ENCODE measurements around the gene DENND1B.
"Not testable (repeated sequence)": the region's sequence is repeated elsewhere in the genome, so short reads cannot be mapped to it uniquely, and the experiment has no call there.

Gene DENND1B

DNA sequence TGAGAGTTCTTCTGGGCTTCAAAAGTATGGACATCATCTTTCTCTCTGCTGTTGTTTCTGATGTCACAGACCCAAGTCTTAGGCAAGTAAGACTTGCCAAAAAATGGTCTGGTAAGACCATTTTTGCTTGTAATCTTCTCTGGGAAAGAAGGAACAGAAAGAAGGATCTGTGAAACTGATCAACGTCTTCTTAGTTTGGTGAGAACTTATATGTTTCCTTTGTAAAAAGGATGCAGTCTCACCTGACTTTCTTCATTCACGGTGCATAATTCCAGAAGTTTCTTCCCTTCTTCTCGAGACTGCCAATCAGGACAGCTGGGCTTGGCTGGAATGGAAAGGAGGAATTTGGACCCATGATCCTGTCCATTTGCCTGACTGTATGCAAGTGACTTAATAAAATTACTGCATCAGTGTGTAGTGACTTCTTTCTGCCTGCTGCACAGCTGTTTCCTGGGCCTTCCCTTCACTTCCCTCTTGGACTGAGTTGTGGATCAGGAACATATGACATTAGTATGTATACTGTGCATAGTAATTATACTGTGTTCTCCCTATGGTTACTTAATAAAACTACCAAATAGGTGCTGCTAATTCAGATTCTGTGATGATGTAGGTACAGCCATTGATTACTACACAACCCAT lies 7.6 kb upstream of the DENND1B start:
- no peak for DNase-seq (ENCODE audit: low read depth)

DNA sequence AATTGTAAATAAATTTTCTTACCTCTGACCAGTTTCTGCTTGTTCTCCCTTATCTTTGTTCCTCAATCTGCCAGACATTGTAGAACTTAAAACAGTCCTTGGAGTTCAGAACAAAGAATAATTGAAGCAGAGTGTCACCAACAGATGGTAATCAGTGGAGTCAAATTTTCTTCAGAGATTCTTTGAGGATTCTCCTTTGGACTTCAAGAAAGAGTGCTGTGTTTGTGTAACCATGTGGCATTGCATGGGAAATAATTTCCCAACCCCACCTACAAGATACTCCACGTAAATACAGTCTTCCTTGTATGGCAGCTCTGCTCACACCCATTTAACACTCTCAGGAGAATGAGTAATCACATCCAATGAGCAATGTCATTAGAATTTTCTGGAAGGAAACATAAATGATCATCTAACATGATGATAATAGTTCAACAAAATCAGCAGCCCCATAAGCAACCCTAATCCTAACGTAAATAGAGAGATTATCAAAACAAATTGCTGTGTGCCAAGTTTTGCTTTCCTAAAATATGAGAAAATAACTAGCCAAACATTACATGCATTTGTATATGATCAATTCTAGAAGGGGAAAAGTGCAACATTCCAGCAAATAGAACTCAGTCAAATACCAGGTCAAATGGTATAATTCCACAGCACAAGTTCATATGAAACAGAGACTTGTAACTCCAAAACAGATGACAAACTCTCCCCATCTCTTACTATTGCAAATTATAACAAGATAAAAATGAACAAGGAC lies 6.9 kb upstream of the DENND1B start:
- no peak for DNase-seq (ENCODE audit: low read depth)

DNA sequence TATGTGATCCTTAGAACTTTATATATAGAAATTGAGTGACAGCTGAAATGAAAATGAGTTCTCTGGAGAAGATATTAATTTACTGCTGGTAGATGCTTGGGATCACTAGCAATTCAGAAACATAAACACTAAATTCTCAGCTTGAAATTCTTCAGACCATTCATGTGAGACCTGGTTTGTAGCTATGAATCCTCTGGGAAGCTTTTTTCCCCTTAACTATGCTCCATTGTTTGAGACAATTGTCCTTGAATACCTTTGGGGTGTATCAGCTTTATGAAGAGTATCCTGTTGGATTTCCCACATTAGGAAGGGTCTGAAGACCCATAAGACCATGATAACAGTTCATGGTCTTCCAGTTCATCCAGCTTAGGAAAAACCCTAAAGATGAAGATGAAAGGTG lies 4.6 kb upstream of the DENND1B start:
- DNase-seq (ENCODE audit: low read depth) = no peak

DNA sequence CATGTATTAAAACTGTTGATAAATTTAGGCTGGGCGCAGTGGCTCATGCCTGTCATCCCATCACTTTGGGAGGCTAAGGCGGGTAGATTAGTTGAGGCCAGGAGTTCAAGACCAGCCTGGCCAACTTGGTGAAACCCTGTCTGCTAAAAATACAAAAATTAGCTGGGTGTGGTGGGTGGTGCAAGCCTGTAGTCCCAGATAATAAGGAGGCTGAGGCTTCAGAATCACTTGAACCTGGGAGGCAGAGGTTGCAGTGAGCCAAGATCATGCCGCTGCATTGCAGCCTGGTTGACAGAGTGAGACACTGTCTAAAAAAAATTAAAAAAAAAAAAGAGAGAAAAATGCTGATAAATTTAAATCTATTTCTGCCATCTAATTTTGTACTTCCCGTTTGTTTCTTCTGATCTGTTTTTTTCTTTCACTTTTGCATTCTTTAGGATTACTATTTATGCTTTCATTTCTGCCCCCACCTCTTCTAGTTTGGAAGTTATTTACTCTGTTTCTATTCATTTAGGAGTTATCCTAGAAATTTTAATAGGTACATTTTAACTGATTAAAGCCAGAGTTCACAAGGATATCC lies 3.2 kb upstream of the DENND1B start:
- DNase-seq (ENCODE audit: low read depth) = no peak

DNA sequence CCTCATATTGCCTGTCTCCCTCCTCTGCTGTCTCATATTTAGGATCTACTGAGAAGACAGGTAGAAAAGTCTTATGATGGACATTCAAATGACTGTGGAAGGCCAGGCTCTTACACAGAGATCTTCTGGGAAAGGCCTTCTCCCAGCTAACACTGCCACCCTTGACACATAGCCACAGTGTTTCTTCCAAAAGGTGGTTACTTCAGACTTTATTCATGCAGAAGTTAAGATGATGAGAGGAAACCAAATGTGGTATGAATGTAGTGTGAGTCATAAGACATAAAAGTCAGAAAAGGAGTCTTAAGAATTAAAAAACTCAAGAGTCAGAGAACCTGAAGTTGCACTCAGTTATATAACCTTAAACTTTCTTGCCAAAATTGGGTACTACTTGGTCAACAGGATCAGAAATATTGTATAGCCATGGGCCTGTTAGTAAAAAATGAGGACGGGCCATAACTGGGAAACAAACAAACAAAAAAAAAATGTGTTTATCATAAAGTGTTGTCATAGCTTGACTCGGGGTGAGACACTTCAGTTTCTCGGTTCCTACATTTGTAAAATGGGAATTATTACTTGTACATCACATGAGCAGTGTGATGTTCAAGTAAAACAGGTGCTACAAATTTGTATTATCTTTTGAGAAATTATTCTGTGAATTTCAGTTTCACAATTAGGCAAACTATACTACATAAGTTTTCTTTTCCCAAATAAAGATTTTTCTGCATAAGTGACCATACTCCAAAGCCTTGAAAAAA lies 1.2 kb upstream of the DENND1B start:
- no peak for DNase-seq (ENCODE audit: low read depth)

DNA sequence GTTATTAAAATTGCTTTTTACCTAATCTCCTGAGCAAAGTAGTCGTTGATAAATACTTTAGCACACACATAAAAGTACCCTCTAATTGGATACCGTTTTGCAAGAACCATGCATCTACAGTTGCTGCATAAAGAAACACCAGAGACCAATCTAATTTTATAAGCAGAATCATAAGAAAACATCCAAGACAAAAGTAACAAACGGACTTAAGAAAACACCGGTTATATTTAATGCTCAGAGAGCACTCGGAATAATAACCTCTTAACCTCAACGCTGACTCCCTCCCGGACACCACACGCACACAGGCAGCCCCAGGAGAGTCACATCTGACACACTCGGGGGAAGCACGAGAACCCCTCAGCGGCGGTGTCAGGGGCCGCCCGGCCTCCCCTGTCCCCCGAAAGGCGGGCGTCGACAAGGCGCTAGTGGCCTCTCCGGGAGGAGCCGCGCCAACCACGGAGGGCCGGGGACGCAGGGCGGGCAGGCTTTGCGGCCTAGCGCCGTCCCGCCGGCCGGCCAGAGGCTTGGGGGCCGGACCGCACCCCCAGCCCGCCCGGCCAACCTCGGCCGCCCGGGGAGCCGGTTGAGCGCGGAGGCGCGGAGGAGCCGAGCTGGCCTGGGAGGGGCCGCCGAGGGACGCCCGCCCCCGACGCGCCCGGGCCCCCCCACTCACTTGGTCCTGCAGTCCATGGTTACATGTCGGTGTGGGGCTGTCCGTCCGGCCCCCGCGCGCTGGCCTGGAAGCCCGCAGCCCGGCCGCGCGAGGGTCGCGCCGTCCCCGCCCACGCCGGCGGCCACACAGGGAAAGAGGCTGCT lies 606 bp downstream of the DENND1B start:
- DNase-seq (ENCODE audit: low read depth) = peak; percentile 46

DNA sequence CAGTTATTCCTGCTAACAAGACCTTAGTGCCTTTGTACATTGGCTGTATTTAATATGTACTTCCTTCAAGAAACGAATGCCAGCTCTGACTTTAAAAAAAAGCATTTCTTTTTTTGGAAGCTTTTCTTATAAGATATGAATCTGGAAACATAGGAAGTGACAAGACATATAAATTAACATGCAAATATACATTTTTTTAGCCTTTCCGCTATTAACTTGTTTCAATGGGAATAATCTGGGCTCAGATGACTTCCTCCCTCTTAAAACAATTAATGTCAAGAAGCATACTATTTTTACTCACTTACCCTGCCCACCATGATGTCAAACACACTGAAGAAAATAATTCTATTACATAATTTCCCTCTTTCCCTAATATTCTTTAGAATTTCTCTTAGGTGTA lies 1.4 kb downstream of the DENND1B start:
- DNase-seq (ENCODE audit: low read depth) = no peak

DNA sequence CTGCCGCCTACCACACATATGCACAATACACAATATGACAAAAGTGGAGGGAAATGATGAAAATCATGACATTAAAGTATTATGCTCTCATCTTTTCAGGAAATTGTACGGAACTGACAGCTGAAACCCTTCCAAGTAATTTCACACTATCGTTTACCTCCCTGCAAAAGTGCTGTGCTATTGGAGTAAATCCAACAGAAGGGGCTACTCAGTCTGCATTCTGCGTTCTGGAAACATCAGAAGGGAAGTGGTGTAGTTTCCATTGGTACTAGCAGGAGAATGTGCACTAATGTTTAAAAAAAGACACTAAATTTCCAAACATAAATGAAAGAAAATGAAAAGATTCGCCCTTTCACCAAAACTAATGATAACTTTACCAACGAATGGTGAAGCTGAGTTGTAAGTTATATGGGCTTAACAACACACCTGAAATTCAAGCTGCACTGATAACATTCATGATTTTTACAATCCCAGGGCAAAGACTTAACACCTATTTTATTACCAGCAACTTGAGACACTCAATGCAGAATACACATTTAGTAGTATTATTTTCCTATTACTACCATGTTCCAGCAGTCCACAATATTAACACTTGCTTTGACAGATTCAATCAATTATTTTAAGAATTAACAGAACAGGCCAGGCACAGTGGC lies 3.2 kb downstream of the DENND1B start:
- no peak for DNase-seq (ENCODE audit: low read depth)

DNA sequence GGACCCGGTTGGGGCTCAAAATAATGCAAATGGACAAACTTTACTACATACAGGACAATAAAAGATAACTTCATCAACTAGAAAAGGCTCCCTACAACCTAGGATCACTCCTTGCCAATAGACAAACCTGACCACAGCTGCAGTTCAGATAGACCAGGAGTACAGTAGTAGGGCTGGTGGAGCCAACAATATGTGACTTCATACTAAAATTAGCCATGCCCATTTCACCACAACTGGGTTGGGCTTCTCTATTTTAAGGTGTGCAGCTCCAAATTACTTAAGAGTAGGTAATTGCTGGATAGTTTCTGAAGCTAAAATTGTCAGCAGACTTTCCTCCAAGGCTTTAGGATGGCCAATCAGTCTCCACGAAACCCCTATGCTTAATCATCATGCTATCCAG lies 3.9 kb downstream of the DENND1B start:
- no peak for DNase-seq (ENCODE audit: low read depth)

DNA sequence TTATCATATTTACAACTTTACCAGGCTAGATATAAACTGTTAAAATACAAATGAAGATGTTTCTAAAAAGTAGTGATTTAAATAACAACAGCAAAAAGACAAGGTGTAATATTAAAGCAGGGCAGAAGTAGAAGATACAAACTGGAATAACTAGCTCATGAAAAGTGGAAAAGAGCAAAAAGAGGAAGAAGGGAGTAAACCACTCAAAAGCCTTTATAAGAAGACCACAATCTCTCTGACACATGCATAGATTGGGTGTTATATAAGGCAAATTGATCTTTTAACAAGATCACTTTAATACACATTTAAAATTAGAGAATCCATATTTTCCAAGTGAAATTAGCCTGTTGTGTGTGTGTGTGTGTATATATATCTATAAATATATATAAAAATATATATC lies 5.0 kb downstream of the DENND1B start:
- no peak for DNase-seq (ENCODE audit: low read depth)

DNA sequence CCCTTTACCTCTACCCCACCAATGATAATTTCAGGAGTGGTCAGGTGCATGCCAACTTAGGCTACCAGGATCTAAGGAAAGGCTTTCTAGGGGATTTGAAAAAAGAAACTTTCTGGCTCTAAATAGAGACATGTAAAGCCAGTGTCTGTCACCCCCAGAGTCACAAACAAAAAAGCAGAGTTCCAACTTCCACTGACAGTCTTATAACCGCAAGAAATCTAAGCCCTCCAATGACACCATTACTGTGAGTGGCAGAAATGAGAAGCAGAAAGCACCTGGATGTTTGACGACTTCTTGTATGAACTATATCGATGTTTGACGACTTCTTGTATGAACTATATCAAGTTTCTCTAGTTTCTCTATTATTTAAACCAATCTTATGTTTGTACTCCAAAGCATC lies 6.0 kb downstream of the DENND1B start:
- no peak for DNase-seq (ENCODE audit: low read depth)

DNA sequence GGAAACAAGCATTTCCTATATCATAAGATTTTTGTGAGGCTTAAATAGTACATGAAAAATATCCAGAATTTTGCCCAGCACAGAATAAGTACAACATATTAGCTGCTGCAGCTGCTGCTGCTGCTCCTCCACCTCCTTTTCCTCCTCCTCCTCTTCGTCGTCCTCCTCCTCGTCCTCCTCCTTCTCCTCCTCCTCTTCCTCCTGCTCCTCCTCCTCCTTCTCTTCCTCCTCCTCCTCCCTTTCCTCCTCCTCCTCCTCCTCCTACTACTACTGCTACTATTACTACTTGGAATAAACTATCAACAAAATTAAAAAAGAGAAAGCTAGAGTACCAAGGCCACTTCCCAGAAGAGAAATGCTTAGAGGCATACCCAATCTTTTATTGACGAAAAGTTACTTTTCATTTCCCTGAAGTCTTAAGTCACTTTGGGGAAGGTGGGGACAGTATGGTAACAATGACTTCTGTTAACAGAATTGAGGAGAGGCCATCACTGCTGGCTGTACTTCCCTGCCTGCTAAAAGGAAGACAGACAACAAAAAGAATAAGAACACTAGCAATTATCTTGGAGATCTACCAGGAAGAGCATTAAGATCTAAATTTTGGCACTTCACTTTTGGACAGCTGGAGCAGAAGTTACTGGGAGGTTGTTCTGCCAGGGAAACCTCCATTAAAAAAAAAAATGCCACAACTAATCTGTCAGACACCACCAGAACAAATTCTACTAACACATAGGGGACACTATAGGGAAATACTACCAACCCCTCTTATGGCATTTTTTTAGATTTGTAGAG lies 7.1 kb downstream of the DENND1B start:
- no peak for DNase-seq (ENCODE audit: low read depth)

DNA sequence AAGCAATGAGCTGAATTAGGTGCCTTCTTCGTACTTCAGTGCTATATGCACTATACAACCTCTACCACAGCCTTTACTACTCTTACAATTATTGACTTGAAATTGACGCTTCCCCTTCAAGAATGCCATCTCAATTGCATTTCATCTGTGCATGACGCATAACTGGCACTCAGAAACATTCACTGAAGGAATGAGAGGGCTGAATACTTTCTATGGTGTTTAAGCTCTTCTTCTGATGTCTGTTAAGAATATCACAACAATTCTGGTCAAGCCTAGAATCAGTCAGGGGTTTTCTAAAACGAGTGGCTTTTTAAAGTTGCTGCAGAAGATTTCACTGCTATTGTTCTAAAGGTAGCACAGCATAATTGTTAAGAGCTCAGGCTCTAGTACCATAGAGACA lies 11.5 kb downstream of the DENND1B start:
- no peak for DNase-seq (ENCODE audit: low read depth)

DNA sequence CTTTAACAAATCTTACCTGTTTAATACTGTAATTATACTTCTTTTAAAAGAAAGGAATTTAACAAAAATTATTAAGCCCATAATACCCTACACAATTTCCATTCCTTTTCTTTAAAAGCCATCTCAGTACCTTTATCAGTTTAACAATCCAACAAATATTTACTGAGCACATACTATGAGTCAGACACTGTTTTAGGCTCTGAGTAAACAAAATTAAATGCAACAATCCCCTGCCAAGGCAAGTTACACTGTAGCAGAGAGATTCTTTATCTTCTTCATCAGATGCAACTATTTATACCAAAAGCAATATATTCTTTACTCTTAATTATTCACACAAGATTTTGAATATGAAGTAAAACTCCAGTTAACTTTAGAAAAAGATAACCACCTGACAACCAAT lies 12.0 kb downstream of the DENND1B start:
- no peak for DNase-seq (ENCODE audit: low read depth)

DNA sequence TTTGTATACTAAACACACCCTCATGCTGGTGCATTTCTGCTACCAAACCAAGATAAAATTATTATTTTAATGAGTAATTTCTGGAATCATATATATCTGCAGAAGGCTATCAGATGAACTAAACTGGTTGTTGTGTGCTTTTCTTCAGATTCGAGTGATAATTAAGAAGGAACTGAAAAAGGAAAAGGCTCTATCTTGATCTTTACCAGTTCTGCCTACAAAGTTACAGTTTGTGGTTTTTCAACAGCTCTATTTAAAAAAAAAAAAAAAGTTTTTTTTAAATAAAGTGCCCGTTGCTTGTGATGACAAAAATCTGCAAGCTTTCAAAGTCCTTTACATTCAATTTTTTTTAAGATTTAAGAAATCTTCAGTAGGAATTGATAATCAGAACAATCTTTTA lies 13.6 kb downstream of the DENND1B start:
- no peak for DNase-seq (ENCODE audit: low read depth)

DNA sequence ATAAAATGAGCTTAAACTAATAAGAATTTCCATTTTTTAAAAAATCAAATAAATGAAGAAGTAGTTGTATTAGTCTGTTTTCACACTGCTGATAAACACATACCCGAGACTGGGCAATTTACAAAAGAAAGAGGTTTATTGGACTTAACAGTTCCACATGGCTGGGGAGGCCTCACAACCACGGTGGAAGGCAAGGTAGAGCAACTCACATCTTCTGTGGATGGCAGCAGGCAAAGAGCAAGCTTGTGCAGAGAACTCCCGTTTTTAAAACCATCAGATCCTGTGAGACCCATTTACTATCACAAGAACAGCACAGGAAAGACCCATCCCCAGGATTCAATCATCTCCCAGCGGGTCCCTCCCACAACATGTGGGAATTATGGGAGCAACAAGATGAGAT lies 19.7 kb downstream of the DENND1B start:
- DNase-seq (ENCODE audit: low read depth) = not testable (repeated sequence)

DNA sequence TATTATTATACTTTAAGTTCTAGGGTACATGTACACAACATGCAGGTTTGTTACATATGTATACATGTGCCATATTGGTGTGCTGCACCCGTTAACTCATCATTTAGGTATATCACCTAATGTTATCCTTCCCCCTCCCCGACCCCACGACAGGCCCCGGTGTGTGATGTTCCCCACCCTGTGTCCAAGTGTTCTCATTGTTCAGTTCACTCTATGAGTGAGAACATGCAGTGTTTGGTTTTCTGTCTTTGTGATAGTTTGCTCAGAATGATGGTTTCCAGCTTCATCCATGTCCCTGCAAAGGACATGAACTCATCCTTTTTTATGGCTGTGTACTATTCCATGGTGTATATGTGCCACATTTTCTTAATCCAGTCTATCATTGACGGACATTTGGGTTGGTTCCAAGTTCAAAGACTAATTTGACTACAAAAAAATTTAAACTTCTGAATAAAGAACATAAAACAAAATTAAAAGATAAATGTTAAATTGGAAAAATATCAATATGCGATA lies 22.6 kb downstream of the DENND1B start:
- DNase-seq (ENCODE audit: low read depth) = not testable (repeated sequence)

DNA sequence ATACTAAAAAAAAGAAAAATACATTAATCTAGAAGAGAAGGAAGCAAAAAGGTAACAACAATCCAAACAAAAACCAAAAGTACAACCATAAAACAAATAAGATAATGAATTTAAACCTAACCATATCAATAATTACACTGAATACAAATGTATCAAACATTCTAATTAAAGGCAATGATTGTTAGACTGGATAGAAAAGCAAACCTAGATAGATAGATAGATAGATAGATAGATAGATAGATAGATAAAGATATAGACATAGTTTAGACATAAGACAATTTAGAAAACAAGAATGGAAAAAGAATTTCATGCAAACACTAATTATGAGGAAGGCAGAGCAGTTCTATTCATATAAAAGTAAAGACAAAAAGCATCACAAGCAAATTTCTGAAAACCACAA lies 24.9 kb downstream of the DENND1B start:
- no peak for DNase-seq (ENCODE audit: low read depth)

DNA sequence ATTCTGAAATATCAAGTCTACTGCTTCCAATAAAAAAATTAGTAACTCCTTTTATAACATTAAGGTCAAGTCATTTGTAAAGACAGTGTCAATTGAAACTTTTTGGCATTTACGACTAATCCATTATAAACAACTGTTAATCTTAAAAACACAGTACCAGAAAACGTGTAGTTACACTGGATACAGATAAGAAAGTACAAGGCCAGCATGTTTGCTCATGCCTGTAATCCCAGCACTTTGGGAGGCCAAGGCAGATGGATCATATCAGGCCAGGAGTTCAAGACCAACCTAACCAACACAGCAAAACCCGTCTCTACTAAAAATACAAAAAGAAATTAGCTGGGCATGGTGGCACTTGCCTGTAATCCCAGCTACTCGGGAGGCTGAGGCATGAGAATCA lies 29.4 kb downstream of the DENND1B start:
- DNase-seq (ENCODE audit: low read depth) = no peak

DNA sequence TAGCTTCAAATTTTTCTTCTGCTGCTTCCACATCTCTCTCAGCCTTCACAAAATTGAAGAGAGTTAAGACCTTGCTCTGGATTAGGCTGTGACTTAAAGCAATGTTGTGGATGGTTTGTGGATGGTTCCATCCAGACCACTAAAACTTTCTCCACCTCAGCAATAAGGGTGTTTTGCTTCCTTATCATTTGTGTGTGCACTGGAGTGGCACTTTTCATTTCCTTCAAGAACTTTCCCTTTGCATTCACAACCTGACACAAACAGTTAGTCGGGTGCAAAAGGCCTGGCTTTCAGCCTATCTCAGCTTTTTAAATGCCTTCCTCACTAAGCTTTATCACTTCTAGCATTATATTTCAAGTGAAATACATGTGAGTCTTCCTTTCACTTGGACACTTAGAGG lies 30.3 kb downstream of the DENND1B start:
- DNase-seq (ENCODE audit: low read depth) = no peak

All from stimulated activated CD8-positive, alpha-beta memory T cell treated with anti-CD3 and anti-CD28 coated beads, Interleukin-4, amount 100 ng/mL, for 24 hours (primary cell).